ENCODE measurements around the gene NUP155.
A peak's percentile ranks its signal among the peaks of the same experiment; 100 is the strongest.
"Not testable (repeated sequence)": the region's sequence is repeated elsewhere in the genome, so short reads cannot be mapped to it uniquely, and the experiment has no call there.

Gene NUP155

DNA sequence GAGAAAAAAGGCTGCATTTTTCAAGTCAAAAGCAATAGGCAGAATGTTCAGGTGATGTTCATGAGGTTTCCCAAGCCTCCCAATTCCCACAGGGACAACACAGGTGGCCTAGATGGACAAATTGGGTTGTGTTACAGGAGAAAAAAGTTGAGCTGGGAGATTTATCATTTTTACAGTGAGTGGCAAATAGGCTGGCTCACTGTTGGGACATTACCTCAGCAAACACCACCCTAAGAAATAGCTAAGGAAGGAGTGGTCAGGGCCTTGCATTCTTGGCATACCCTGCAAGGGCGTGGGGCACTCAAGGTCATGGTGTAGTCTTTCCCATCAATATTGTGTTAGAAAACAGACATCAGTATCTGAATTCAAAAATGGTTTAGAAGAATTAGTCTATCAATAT, 98.4 kb downstream of the NUP155 start:
- Histone ChIP-seq H3K36me3 (ENCODE audit: control insufficient read depth, insufficient read depth, low read length) (no peaks in the 10 kb centered on the region), H3K4me1 (ENCODE audit: control insufficient read depth, insufficient read depth, low read length) (no peaks in the 10 kb centered on the region), H3K4me3 (ENCODE audit: low read depth, low read length) (no peak overlapping the region), H3K9ac (ENCODE audit: low read depth, low read length) (no peak overlapping the region), H3K27me3 (ENCODE audit: control insufficient read depth, insufficient read depth, low read length) (no peaks in the 10 kb centered on the region), H3K9me3 (ENCODE audit: control insufficient read depth, insufficient read depth, low read length) (no peaks in the 10 kb centered on the region)

- H3K4me1 ChIP-seq (ENCODE audit: control insufficient read depth, insufficient read depth, low read length); H3K9me3 ChIP-seq (ENCODE audit: control insufficient read depth, insufficient read depth, low read length): not testable (repeated sequence)
These were observed 102.8 kb downstream of the NUP155 start for GRCh38 chr5:37268100-37268499.

DNA sequence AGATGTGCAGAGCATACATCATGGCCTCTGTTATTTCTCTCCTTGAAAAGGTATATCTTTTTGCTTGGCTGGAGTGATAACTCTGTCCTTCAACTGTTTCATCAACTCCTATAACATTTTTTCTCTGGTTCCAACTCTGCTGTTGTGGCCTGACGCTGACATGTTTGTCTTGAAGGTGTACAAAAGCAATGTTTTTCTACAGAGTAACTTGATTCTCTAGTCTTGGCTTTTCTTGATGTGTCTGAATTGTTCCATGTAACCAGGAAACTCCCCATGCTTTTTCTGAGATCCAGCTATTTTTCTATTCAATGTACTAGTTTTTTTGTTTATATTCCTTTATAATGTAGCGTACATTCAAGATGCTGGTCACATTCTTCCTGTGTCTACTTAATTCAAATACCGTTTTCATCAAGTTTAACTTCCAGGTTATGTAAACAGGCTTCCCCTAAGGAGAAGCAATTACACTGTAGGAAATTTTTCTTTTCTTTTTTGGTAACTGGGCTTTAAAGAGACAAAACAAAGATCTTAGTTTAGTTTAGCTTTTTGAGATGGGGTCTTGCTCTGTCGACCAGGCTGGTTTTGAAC, 115.0 kb downstream of the NUP155 start:
- Histone ChIP-seq H3K27me3 (ENCODE audit: control insufficient read depth, insufficient read depth, low read length) (no peaks in the 10 kb centered on the region), H3K4me3 (ENCODE audit: low read depth, low read length) (no peak overlapping the region), H3K9me3 (ENCODE audit: control insufficient read depth, insufficient read depth, low read length) (no peaks in the 10 kb centered on the region), H3K4me1 (ENCODE audit: control insufficient read depth, insufficient read depth, low read length) (no peaks in the 10 kb centered on the region), H3K9ac (ENCODE audit: low read depth, low read length) (no peak overlapping the region), H3K36me3 (ENCODE audit: control insufficient read depth, insufficient read depth, low read length) (no peaks in the 10 kb centered on the region)

More at GRCh38 chr5:37268100-37268499, 102.8 kb downstream of the NUP155 start:
- H3K4me3 ChIP-seq (ENCODE audit: low read depth, low read length); H3K9ac ChIP-seq (ENCODE audit: low read depth, low read length); H3K36me3 ChIP-seq (ENCODE audit: control insufficient read depth, insufficient read depth, low read length); H3K27me3 ChIP-seq (ENCODE audit: control insufficient read depth, insufficient read depth, low read length): not testable (repeated sequence)

- H3K9me3 ChIP-seq (ENCODE audit: control insufficient read depth, insufficient read depth, low read length): no peaks in the 10 kb centered on the region
- H3K36me3 ChIP-seq (ENCODE audit: control insufficient read depth, insufficient read depth, low read length): no peaks in the 10 kb centered on the region
- no peaks in the 10 kb centered on the region for H3K27me3 ChIP-seq (ENCODE audit: control insufficient read depth, insufficient read depth, low read length)
- H3K4me3 ChIP-seq (ENCODE audit: low read depth, low read length): no peak overlapping the region
- no peak overlapping the region for H3K9ac ChIP-seq (ENCODE audit: low read depth, low read length)
- H3K4me1 ChIP-seq (ENCODE audit: control insufficient read depth, insufficient read depth, low read length): peaks cover 3% of the 10 kb centered on the region
These were observed 116.3 kb downstream of the NUP155 start for GRCh38 chr5:37254581-37254980.

DNA sequence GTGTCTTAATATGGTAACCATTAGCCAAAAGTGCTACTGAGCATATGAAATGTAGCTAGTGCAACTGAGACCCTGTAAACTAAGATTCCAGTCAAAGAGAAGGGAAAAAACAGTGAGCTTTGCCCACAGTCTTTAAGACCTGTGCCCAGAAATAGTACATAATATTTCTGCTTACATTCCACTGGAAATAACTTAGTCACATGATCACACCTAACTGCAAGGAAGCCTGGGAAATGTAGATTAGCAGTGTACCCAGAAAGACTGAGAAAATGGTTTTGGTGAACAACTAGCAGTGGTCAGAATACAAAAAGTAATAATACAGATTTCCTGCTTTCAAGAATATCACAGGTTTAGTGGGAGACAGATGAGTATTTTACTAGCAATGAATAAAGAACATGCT, 119.2 kb downstream of the NUP155 start:
- Histone ChIP-seq H3K9ac (ENCODE audit: low read depth, low read length) (no peak overlapping the region), H3K27me3 (ENCODE audit: control insufficient read depth, insufficient read depth, low read length) (no peaks in the 10 kb centered on the region), H3K36me3 (ENCODE audit: control insufficient read depth, insufficient read depth, low read length) (no peaks in the 10 kb centered on the region), H3K9me3 (ENCODE audit: control insufficient read depth, insufficient read depth, low read length) (no peaks in the 10 kb centered on the region), H3K4me1 (ENCODE audit: control insufficient read depth, insufficient read depth, low read length) (peaks cover 3% of the 10 kb centered on the region), H3K4me3 (ENCODE audit: low read depth, low read length) (no peak overlapping the region)

DNA sequence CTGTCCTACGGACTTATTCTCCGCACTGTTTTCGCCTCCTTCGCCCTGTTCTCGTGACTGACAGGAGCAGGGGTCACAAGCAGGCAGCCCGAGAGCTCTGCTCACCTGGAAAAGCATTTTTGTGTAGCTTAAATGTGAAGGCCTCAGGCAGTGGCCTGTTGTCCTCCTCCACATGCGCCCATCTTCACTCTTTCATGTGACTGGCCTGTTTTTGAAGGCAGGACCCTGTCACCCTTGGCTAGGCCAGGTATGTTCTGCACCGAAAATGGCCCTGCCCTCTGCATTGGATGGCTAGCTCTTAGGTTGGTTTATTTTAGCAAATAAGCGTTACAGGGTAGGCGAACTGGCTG, 121.1 kb downstream of the NUP155 start:
- H3K9ac ChIP-seq (ENCODE audit: low read depth, low read length): peak overlapping the region; percentile 9
- H3K36me3 ChIP-seq (ENCODE audit: control insufficient read depth, insufficient read depth, low read length): no peaks in the 10 kb centered on the region
- H3K27me3 ChIP-seq (ENCODE audit: control insufficient read depth, insufficient read depth, low read length): no peaks in the 10 kb centered on the region
- no peaks in the 10 kb centered on the region for H3K9me3 ChIP-seq (ENCODE audit: control insufficient read depth, insufficient read depth, low read length)
- H3K4me1 ChIP-seq (ENCODE audit: control insufficient read depth, insufficient read depth, low read length): peaks cover 3% of the 10 kb centered on the region
- H3K4me3 ChIP-seq (ENCODE audit: low read depth, low read length): peak overlapping the region; percentile 60

- H3K9me3 ChIP-seq (ENCODE audit: control insufficient read depth, insufficient read depth, low read length): no peaks in the 10 kb centered on the region
- H3K9ac ChIP-seq (ENCODE audit: low read depth, low read length): peak within 1 kb of the TSS; percentile 79
- H3K4me1 ChIP-seq (ENCODE audit: control insufficient read depth, insufficient read depth, low read length): peaks cover 3% of the 10 kb centered on the region
- H3K4me3 ChIP-seq (ENCODE audit: low read depth, low read length): peak within 1 kb of the TSS; percentile 60
- H3K36me3 ChIP-seq (ENCODE audit: control insufficient read depth, insufficient read depth, low read length): no peaks in the 10 kb centered on the region
- H3K27me3 ChIP-seq (ENCODE audit: control insufficient read depth, insufficient read depth, low read length): no peaks in the 10 kb centered on the region
These were observed 121.7 kb downstream of the NUP155 start, which contains the start of gene CPLANE1 for GRCh38 chr5:37248970-37249814. Gene CPLANE1, minus strand, starts transcription at chr5:37249376. Its CDS starts 1,678 bp downstream, at chr5:37247698.

DNA sequence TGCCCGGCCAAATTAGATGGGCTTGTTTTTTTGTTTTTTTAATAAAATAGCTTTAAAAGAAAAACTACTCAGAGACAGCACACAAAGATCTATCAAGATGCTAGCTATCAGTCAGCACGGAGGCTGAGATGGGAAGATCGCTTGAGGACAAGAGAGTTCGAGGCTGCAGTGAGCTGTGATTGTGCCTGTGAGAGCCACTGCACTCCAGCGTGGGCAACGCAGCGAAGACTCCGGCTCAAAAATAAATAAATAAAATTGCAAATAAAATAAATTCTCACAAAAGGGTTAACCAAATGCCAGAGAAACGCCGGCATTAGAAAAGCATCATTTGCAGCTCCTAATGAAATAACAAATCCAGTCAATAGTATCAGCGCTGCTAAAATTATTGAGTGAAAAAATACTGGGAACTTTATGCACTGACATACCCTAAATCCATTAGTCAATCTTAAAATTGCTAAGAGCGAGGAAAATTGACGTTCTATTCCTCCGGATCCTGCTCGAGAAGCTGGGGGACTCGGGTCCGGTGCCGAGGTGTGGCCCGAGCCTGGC, 122.4 kb downstream of the NUP155 start:
- H3K27me3 ChIP-seq (ENCODE audit: control insufficient read depth, insufficient read depth, low read length): no peaks in the 10 kb centered on the region
- no peaks in the 10 kb centered on the region for H3K36me3 ChIP-seq (ENCODE audit: control insufficient read depth, insufficient read depth, low read length)
- peaks cover 3% of the 10 kb centered on the region for H3K4me1 ChIP-seq (ENCODE audit: control insufficient read depth, insufficient read depth, low read length)
- no peaks in the 10 kb centered on the region for H3K9me3 ChIP-seq (ENCODE audit: control insufficient read depth, insufficient read depth, low read length)
- peak overlapping the region; percentile 60 for H3K4me3 ChIP-seq (ENCODE audit: low read depth, low read length)
- H3K9ac ChIP-seq (ENCODE audit: low read depth, low read length): peak overlapping the region; percentile 79

GRCh38 chr5:37247496-37247895, 123.4 kb downstream of the NUP155 start:
- Histone ChIP-seq H3K36me3 (ENCODE audit: control insufficient read depth, insufficient read depth, low read length) (no peaks in the 10 kb centered on the region), H3K9me3 (ENCODE audit: control insufficient read depth, insufficient read depth, low read length) (no peaks in the 10 kb centered on the region), H3K4me3 (ENCODE audit: low read depth, low read length) (no peak overlapping the region), H3K27me3 (ENCODE audit: control insufficient read depth, insufficient read depth, low read length) (no peaks in the 10 kb centered on the region), H3K9ac (ENCODE audit: low read depth, low read length) (no peak overlapping the region), H3K4me1 (ENCODE audit: control insufficient read depth, insufficient read depth, low read length) (peaks cover 5% of the 10 kb centered on the region)

GRCh38 chr5:37247036-37247435, 123.9 kb downstream of the NUP155 start:
- Histone ChIP-seq H3K9ac (ENCODE audit: low read depth, low read length) (no peak overlapping the region), H3K36me3 (ENCODE audit: control insufficient read depth, insufficient read depth, low read length) (no peaks in the 10 kb centered on the region), H3K4me1 (ENCODE audit: control insufficient read depth, insufficient read depth, low read length) (peaks cover 5% of the 10 kb centered on the region), H3K9me3 (ENCODE audit: control insufficient read depth, insufficient read depth, low read length) (no peaks in the 10 kb centered on the region), H3K4me3 (ENCODE audit: low read depth, low read length) (no peak overlapping the region), H3K27me3 (ENCODE audit: control insufficient read depth, insufficient read depth, low read length) (no peaks in the 10 kb centered on the region)
